ENCODE data around the gene SCN9A.

SCN9A gene

DNA sequence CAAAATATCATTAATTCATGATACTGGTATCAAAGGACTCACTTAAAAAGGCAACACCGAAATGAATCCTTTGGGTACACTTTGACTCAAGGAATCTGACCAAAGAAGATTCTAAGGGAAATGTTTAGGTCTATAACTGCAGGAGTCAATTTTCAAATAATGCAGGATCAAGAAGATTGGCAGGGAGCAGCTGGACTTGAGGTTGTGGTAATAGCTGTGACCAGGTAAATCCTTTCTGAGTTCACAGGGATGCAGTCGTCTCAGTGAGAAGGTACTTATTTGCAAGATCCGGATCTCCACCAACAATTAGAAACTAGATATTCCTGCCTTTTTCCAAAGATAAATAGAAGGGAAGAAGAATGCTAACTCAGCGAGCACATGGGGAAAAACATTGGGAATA lies 96.9 kb downstream of the SCN9A start:
- Histone ChIP-seq H3K27ac (no peak overlapping the region), H3K36me3 (ENCODE audit: control insufficient read depth, insufficient read depth, low read length) (no peaks in the 10 kb centered on the region), H3K4me3 (ENCODE audit: low read depth, low read length) (no peak overlapping the region), H3K79me2 (no peaks in the 10 kb centered on the region), H3K4me2 (ENCODE audit: low read length) (no peak overlapping the region), H3K9me3 (ENCODE audit: control insufficient read depth, low read length) (no peaks in the 10 kb centered on the region), H2AFZ (no peak overlapping the region), H3K27me3 (ENCODE audit: control insufficient read depth, insufficient read depth, low read length) (no peaks in the 10 kb centered on the region), H3K4me1 (no peaks in the 10 kb centered on the region), H3K9ac (no peak overlapping the region)
- TF ChIP-seq CTCF (IDR thresholded peaks at IDR 0.05) = no peak

DNA sequence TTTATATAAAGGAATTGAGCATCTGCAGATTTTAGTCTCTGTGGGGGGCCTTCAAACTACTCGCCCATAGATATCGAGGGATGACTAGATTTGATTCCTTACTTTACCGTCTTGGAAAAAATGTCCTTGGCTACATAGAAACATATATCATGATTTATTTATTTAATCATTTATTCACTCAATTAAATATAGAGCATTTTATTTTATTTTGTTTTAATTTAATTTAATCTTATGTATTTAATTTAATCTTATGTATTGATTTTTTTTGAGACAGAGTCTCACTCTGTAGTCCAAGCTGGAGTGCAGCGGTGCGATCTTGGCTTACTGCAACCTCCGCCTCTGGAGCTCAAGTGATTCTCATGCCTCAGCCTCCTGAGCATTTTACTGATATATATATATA lies 105.4 kb downstream of the SCN9A start:
- Histone ChIP-seq H3K4me1 (no peaks in the 10 kb centered on the region), H3K9ac (no peak overlapping the region), H3K27me3 (ENCODE audit: control insufficient read depth, insufficient read depth, low read length) (no peaks in the 10 kb centered on the region), H3K9me3 (ENCODE audit: control insufficient read depth, low read length) (no peaks in the 10 kb centered on the region), H3K27ac (no peak overlapping the region), H3K4me2 (ENCODE audit: low read length) (no peak overlapping the region), H3K36me3 (ENCODE audit: control insufficient read depth, insufficient read depth, low read length) (no peaks in the 10 kb centered on the region), H3K4me3 (ENCODE audit: low read depth, low read length) (no peak overlapping the region), H3K79me2 (no peaks in the 10 kb centered on the region), H2AFZ (no peak overlapping the region)
- TF ChIP-seq CTCF (IDR thresholded peaks at IDR 0.05) = no peak

GRCh38 chr2:166269322-166269721 lies 106.4 kb downstream of the SCN9A start:
- Histone ChIP-seq H3K79me2 (no peaks in the 10 kb centered on the region), H3K4me2 (ENCODE audit: low read length) (no peak overlapping the region), H3K27ac (no peak overlapping the region), H3K36me3 (ENCODE audit: control insufficient read depth, insufficient read depth, low read length) (no peaks in the 10 kb centered on the region), H3K9ac (no peak overlapping the region), H3K4me1 (no peaks in the 10 kb centered on the region), H3K9me3 (ENCODE audit: control insufficient read depth, low read length) (no peaks in the 10 kb centered on the region), H3K4me3 (ENCODE audit: low read depth, low read length) (no peak overlapping the region), H2AFZ (no peak overlapping the region), H3K27me3 (ENCODE audit: control insufficient read depth, insufficient read depth, low read length) (no peaks in the 10 kb centered on the region)
- no peak for TF ChIP-seq CTCF (IDR thresholded peaks at IDR 0.05)

DNA sequence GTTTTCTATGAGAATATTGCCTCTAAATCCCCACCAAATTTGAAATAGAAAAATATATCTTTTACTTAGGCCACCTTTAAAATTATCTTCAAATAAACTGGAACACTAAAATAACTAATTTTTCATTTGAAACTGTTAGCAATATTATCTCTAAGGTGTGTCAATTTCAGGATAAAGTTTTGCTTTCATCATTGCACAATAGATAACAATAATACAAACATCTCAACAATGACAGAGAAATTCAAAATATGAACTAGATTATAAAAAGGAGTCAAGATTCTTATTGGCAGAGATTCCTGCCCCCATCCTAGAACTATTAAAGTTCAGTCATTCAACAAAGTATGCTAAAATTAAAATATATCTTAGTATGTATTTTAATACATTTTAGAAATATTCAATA lies 117.9 kb downstream of the SCN9A start:
- H3K79me2 ChIP-seq = no peaks in the 10 kb centered on the region
- H3K36me3 ChIP-seq (ENCODE audit: control insufficient read depth, insufficient read depth, low read length) = no peaks in the 10 kb centered on the region
- no peak overlapping the region for H2AFZ ChIP-seq
- H3K9me3 ChIP-seq (ENCODE audit: control insufficient read depth, low read length) = no peaks in the 10 kb centered on the region
- no peak for TF ChIP-seq CTCF (IDR thresholded peaks at IDR 0.05)
- H3K4me2 ChIP-seq (ENCODE audit: low read length) = no peak overlapping the region
- H3K27me3 ChIP-seq (ENCODE audit: control insufficient read depth, insufficient read depth, low read length) = no peaks in the 10 kb centered on the region
- no peak overlapping the region for H3K9ac ChIP-seq
- H3K4me1 ChIP-seq = no peaks in the 10 kb centered on the region
- no peak overlapping the region for H3K4me3 ChIP-seq (ENCODE audit: low read depth, low read length)
- no peak overlapping the region for H3K27ac ChIP-seq

DNA sequence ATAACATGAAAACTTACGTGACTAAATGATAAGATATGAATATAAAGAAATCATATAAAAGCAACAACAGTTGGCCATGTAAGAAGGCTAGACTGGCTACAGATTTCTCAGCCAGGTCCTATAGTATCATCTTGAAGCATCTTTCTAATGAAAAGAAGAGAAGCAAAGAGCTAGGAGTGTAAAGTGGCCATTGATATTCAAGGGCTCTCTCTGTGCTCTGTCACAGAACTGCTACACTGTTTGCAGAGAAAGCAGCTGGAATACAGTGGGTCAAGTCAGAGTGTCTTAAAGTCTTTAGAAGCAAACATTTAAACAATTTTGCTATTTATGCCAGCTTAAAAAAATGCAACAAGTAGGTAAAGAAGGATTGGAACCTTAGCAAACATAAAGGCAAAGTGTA lies 118.8 kb downstream of the SCN9A start:
- Histone ChIP-seq H3K9ac (no peak overlapping the region), H3K9me3 (ENCODE audit: control insufficient read depth, low read length) (no peaks in the 10 kb centered on the region), H3K36me3 (ENCODE audit: control insufficient read depth, insufficient read depth, low read length) (no peaks in the 10 kb centered on the region), H2AFZ (no peak overlapping the region), H3K79me2 (no peaks in the 10 kb centered on the region), H3K4me3 (ENCODE audit: low read depth, low read length) (no peak overlapping the region), H3K27ac (no peak overlapping the region), H3K4me2 (ENCODE audit: low read length) (no peak overlapping the region), H3K27me3 (ENCODE audit: control insufficient read depth, insufficient read depth, low read length) (no peaks in the 10 kb centered on the region), H3K4me1 (no peaks in the 10 kb centered on the region)
- TF ChIP-seq CTCF (IDR thresholded peaks at IDR 0.05) = no peak
